GM18499 (cell line): ENCODE data around the gene NOL6.
"Not testable (repeated sequence)": the region's sequence is repeated elsewhere in the genome, so short reads cannot be mapped to it uniquely, and the experiment has no call there.

Experiments
- ATAC-seq: cut with Tn5 transposase; IDR thresholded peaks from one replicate; pipeline ENCODE4 v1.9.1; 2021; ENCODE audit warnings: moderate number of reproducible peaks; ENCODE audit not compliant: insufficient read depth, unreplicated experiment

Gene NOL6

GRCh38 chr9:33472881-33473615 is 676 bp downstream of the NOL6 start:
- ATAC-seq, result no peak

- no peak for ATAC-seq
These were observed 1.4 kb downstream of the NOL6 start for GRCh38 chr9:33472171-33472880.

GRCh38 chr9:33471361-33471760 is 2.4 kb downstream of the NOL6 start:
- no peak for ATAC-seq

GRCh38 chr9:33469891-33470290 is 3.8 kb downstream of the NOL6 start:
- ATAC-seq, result no peak

- no peak for ATAC-seq
These were observed 4.7 kb downstream of the NOL6 start for GRCh38 chr9:33468797-33469621.

- no peak for ATAC-seq
These were observed 5.5 kb downstream of the NOL6 start for GRCh38 chr9:33468215-33468730.

GRCh38 chr9:33467526-33467925 is 6.2 kb downstream of the NOL6 start:
- ATAC-seq, result no peak

- ATAC-seq, result no peak
These were observed 6.9 kb downstream of the NOL6 start for GRCh38 chr9:33466565-33467495.

GRCh38 chr9:33465596-33466564 is 7.8 kb downstream of the NOL6 start:
- ATAC-seq, result no peak

GRCh38 chr9:33465096-33465495 is 8.6 kb downstream of the NOL6 start:
- no peak for ATAC-seq

GRCh38 chr9:33464045-33464636 is 9.6 kb downstream of the NOL6 start:
- ATAC-seq, result no peak

- ATAC-seq, result no peak
These were observed 10.6 kb downstream of the NOL6 start for GRCh38 chr9:33463151-33463550.

- ATAC-seq, result no peak
These were observed 12.2 kb downstream of the NOL6 start for GRCh38 chr9:33461492-33461891.

- ATAC-seq, result no peak
These were observed 12.9 kb downstream of the NOL6 start for GRCh38 chr9:33460854-33461253.

- no peak for ATAC-seq
These were observed 14.6 kb downstream of the NOL6 start for GRCh38 chr9:33459115-33459514.

- ATAC-seq, result peak; percentile 44
These were observed 15.3 kb downstream of the NOL6 start for GRCh38 chr9:33458444-33458843.

GRCh38 chr9:33455945-33456344 is 17.8 kb downstream of the NOL6 start:
- no peak for ATAC-seq

GRCh38 chr9:33455456-33455855 is 18.3 kb downstream of the NOL6 start:
- not testable (repeated sequence) for ATAC-seq
